GM12873 (cell line): Measurements from ENCODE around the gene RNFT2.

Experiments used
- TF ChIP-seq, protein P1 (sequence below): IDR thresholded peaks from 2 replicates; pipeline ENCODE4 v1.5.1; 2012; ENCODE audit warnings: low read depth, mild to moderate bottlenecking, moderate library complexity, low read length, control low read depth; ENCODE audit not compliant: insufficient read depth; ENCODE audit errors: missing control alignments

RNFT2 gene

GRCh38 chr12:116852303-116852702 lies 114.2 kb downstream of the RNFT2 start:
- TF ChIP-seq, protein P1, sequence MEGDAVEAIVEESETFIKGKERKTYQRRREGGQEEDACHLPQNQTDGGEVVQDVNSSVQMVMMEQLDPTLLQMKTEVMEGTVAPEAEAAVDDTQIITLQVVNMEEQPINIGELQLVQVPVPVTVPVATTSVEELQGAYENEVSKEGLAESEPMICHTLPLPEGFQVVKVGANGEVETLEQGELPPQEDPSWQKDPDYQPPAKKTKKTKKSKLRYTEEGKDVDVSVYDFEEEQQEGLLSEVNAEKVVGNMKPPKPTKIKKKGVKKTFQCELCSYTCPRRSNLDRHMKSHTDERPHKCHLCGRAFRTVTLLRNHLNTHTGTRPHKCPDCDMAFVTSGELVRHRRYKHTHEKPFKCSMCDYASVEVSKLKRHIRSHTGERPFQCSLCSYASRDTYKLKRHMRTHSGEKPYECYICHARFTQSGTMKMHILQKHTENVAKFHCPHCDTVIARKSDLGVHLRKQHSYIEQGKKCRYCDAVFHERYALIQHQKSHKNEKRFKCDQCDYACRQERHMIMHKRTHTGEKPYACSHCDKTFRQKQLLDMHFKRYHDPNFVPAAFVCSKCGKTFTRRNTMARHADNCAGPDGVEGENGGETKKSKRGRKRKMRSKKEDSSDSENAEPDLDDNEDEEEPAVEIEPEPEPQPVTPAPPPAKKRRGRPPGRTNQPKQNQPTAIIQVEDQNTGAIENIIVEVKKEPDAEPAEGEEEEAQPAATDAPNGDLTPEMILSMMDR = no peak

- TF ChIP-seq, protein P1 = no peak
These were observed 115.4 kb downstream of the RNFT2 start for GRCh38 chr12:116853507-116853906.

DNA sequence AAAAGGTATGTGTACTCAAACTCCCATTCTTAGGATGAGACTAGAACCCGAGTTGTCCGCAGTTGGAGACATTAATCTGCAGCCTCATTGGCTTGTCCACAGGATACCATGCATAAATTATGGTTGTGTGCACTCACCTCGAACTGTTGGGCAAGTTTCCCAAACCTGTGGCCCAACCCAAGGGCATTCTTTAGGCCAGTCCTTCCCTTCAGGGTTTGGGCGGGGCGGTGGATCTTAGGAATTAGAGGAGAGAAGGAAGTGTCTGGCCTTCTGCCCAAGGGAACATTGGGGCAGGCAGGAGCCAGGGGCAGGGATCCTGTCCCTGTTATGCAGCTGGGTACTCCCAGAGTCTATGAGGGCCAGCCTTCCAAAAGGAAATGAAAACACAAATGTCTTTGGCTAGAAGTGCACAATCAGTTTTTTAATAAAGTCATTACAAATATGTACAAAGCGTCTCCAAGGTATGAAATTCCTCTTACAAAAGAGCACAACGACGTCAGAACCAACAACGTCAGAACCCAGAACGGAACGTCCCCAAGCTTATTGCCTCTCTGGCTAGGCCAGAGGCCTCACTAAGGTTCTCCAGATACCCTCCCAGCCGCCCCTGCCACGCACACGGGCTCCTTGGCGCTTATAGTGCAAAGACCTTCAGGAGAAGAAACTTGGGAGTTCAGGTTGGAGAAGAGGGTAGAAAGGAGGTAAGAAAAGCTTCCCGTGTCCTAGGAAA lies 117.8 kb downstream of the RNFT2 start:
- TF ChIP-seq, protein P1 = no peak

DNA sequence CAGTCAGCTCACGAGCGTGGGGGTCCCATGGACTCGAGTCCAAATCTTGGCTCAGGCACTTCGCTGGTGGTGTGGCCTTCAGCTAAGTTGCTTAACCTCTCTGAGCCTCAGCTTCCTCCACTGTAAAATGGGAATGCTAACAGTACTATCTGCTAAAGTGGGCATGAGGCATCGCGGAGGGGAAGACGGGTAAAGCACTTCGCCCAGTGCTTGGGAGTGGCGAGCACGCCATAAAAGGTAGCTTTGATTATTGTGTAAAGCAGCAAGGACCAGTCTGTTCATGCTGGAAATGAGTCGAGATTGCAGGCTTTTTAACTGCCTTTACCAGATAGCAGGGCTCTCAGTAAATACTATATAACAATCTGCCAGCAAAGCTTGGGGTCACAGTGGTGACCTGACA lies 118.6 kb downstream of the RNFT2 start:
- TF ChIP-seq, protein P1 = no peak

- TF ChIP-seq, protein P1 = no peak
These were observed 121.0 kb downstream of the RNFT2 start for GRCh38 chr12:116859079-116859478.

GRCh38 chr12:116860263-116860662 lies 122.1 kb downstream of the RNFT2 start:
- TF ChIP-seq, protein P1 = no peak

- TF ChIP-seq, protein P1 = no peak
These were observed 123.2 kb downstream of the RNFT2 start for GRCh38 chr12:116861320-116861719.

GRCh38 chr12:116862167-116862566 lies 124.1 kb downstream of the RNFT2 start:
- TF ChIP-seq, protein P1 = no peak
